Nephron progenitor cell (in vitro differentiated cells): ENCODE measurements around the gene EPB41L4A.

Experiments used
- DNase-seq: peaks from one replicate; pipeline ENCODE4 v3.0.0; 2021
- H3K27ac Mint-ChIP-seq: 2 replicates; pipeline ENCODE4 v1.8.0; 2021; ENCODE audit warnings: mild to moderate bottlenecking, moderate library complexity, mixed read lengths
- H3K27me3 Mint-ChIP-seq: 2 replicates; pipeline ENCODE4 v1.8.0; 2021; ENCODE audit warnings: mild to moderate bottlenecking, low read depth, mixed read lengths; ENCODE audit not compliant: poor library complexity
- H3K36me3 Mint-ChIP-seq: 2 replicates; pipeline ENCODE4 v1.8.0; 2021; ENCODE audit warnings: low read depth, mixed read lengths
- H3K4me1 Mint-ChIP-seq: 2 replicates; pipeline ENCODE4 v1.8.0; 2021; ENCODE audit warnings: mixed read lengths
- H3K4me3 Mint-ChIP-seq: 2 replicates; pipeline ENCODE4 v1.8.0; 2021; ENCODE audit warnings: mild to moderate bottlenecking, moderate library complexity, mixed read lengths
- H3K9me3 Mint-ChIP-seq: 2 replicates; pipeline ENCODE4 v1.8.0; 2021; ENCODE audit warnings: mild to moderate bottlenecking, moderate library complexity, mixed read lengths
- CTCF ChIP-seq: fragments of 200-600 bp; sonication (generic); IDR thresholded peaks from 2 replicates; pipeline ENCODE4 v1.5.0; 2021; ENCODE audit warnings: antibody characterized with exemption

Gene EPB41L4A

GRCh38 chr5:112415552-112415951, 3.5 kb downstream of the EPB41L4A start:
- no peak for DNase-seq
- peaks cover 33% of the 10 kb centered on the region for H3K4me1 Mint-ChIP-seq

GRCh38 chr5:112413611-112414010, 5.5 kb downstream of the EPB41L4A start:
- Mint-ChIP-seq H3K36me3 (no peaks in the 10 kb centered on the region), H3K9me3 (no peaks in the 10 kb centered on the region), H3K4me1 (peaks cover 33% of the 10 kb centered on the region), H3K27ac (no peak overlapping the region), H3K4me3 (no peak overlapping the region), H3K27me3 (peaks cover 64% of the 10 kb centered on the region)
- DNase-seq = no peak
- TF ChIP-seq CTCF = no peak

More at GRCh38 chr5:112415552-112415951, 3.5 kb downstream of the EPB41L4A start:
- Mint-ChIP-seq H3K27me3 (peaks cover 70% of the 10 kb centered on the region), H3K27ac (no peak overlapping the region), H3K36me3 (no peaks in the 10 kb centered on the region), H3K9me3 (no peaks in the 10 kb centered on the region), H3K4me3 (no peak overlapping the region)
- TF ChIP-seq CTCF = no peak

- Mint-ChIP-seq H3K27me3 (peaks cover 51% of the 10 kb centered on the region), H3K36me3 (no peaks in the 10 kb centered on the region), H3K4me1 (peaks cover 25% of the 10 kb centered on the region), H3K9me3 (no peaks in the 10 kb centered on the region), H3K27ac (peak overlapping the region; percentile 23), H3K4me3 (no peak overlapping the region)
- no peak for DNase-seq
- no peak for TF ChIP-seq CTCF
These were observed 6.7 kb downstream of the EPB41L4A start for GRCh38 chr5:112412346-112412745.

GRCh38 chr5:112411903-112412302, 7.2 kb downstream of the EPB41L4A start:
- no peaks in the 10 kb centered on the region for H3K9me3 Mint-ChIP-seq
- peak overlapping the region; percentile 0 for H3K4me3 Mint-ChIP-seq
- H3K4me1 Mint-ChIP-seq = peaks cover 25% of the 10 kb centered on the region
- H3K27ac Mint-ChIP-seq = peak overlapping the region; percentile 23
- peaks cover 48% of the 10 kb centered on the region for H3K27me3 Mint-ChIP-seq
- H3K36me3 Mint-ChIP-seq = no peaks in the 10 kb centered on the region
- DNase-seq = no peak
- no peak for TF ChIP-seq CTCF

- no peak for TF ChIP-seq CTCF
- H3K27me3 Mint-ChIP-seq = peaks cover 19% of the 10 kb centered on the region
- H3K4me1 Mint-ChIP-seq = peaks cover 18% of the 10 kb centered on the region
- DNase-seq = no peak
- no peak overlapping the region for H3K27ac Mint-ChIP-seq
- no peak overlapping the region for H3K4me3 Mint-ChIP-seq
- no peaks in the 10 kb centered on the region for H3K9me3 Mint-ChIP-seq
- H3K36me3 Mint-ChIP-seq = no peaks in the 10 kb centered on the region
These were observed 11.4 kb downstream of the EPB41L4A start for GRCh38 chr5:112407666-112408065.

GRCh38 chr5:112407240-112407639, 11.8 kb downstream of the EPB41L4A start:
- no peak overlapping the region for H3K4me3 Mint-ChIP-seq
- peaks cover 14% of the 10 kb centered on the region for H3K4me1 Mint-ChIP-seq
- no peak for TF ChIP-seq CTCF
- peaks cover 19% of the 10 kb centered on the region for H3K27me3 Mint-ChIP-seq
- no peak overlapping the region for H3K27ac Mint-ChIP-seq
- H3K9me3 Mint-ChIP-seq = no peaks in the 10 kb centered on the region
- DNase-seq = no peak
- no peaks in the 10 kb centered on the region for H3K36me3 Mint-ChIP-seq
